Upper lobe of left lung (tissue), 6 donors: ENCODE data around the gene CYTL1. TPM values are rescaled to one million over a fixed set of nuclear protein-coding genes. Genes with fewer than 3 reads are reported as not detected.
A peak's percentile ranks its signal among the peaks of the same experiment; 100 is the strongest.

Experiments
- ATAC-seq, 2 donors: fragments of 200-7000 bp; cut with Tn5 transposase; one replicate each; pipeline ENCODE4 v1.9.1; 2022; ENCODE audit warnings: mild to moderate bottlenecking in 2 of 2, moderate library complexity in 2 of 2; ENCODE audit not compliant: low FRiP score in 2 of 2
- DNase-seq, 2 donors: peaks; one replicate each; pipeline ENCODE4 v3.0.0-alpha.2; 2019 to 2020
- H3K27ac ChIP-seq, 4 donors: fragments of 200-600 bp; sonication (generic); one replicate each; pipeline ENCODE4 v1.5.1; 2016 to 2019
- H3K27me3 ChIP-seq, 4 donors: fragments of 200-600 bp; sonication (generic); one replicate each; pipeline ENCODE4 v1.5.1; 2017 to 2019
- H3K36me3 ChIP-seq, 4 donors: fragments of 200-600 bp; sonication (generic); one replicate each; pipeline ENCODE4 v1.5.1; 2016 to 2019
- H3K4me1 ChIP-seq, 4 donors: fragments of 200-600 bp; sonication (generic); one replicate each; pipeline ENCODE4 v1.5.1; 2018 to 2019
- H3K4me3 ChIP-seq, 4 donors: fragments of 200-600 bp; sonication (generic); one replicate each; pipeline ENCODE4 v1.5.1; 2017 to 2019; ENCODE audit warnings: mild to moderate bottlenecking in 2 of 4, moderate library complexity in 1 of 4
- H3K9me3 ChIP-seq, 4 donors: fragments of 200-600 bp; sonication (generic); one replicate each; pipeline ENCODE4 v1.5.1; 2018 to 2019
- CTCF ChIP-seq, 6 experiments: fragments of 450-650 bp in 4 of 6; fragments of 200-600 bp in 2 of 6; sonication (generic) in 2 of 6; IDR thresholded peaks; one replicate each; pipeline ENCODE4 v1.5.1; 2016 to 2019; ENCODE audit warnings: antibody characterized with exemption in 6 of 6
- EP300 ChIP-seq, 4 donors: sonication (generic); formaldehyde crosslinking; IDR thresholded peaks; one replicate each; pipeline ENCODE4 v1.5.1; 2017; ENCODE audit warnings: antibody characterized with exemption in 4 of 4, control low read depth in 2 of 4
- POLR2A ChIP-seq, 4 donors: fragments of 450-650 bp; IDR thresholded peaks; one replicate each; pipeline ENCODE4 v1.5.1; 2016 to 2017; ENCODE audit warnings: antibody characterized with exemption in 4 of 4, mild to moderate bottlenecking in 2 of 4
- POLR2AphosphoS5 ChIP-seq, 2 donors: sonication (generic); formaldehyde crosslinking; IDR thresholded peaks; one replicate each; pipeline ENCODE4 v1.5.1; 2017; ENCODE audit warnings: antibody characterized with exemption in 2 of 2
- WGBS, 2 donors: methylation state at CpG; one replicate each; pipeline ENCODE4 v1.1.5; 2017 to 2018; 5-methylcytosine and 5-hydroxymethylcytosine counted together
- total RNA-seq, 6 donors: library from RNA; depleted of rRNA in 4 of 6; stranded (reverse); fragments of >200 nt in 4 of 6; gene quantifications; one replicate each; pipeline versions ENCODE4 v1.1.0 to v1.2.1, GENCODE V29; 2016 to 2021
- donor health status: DM: no; HTN: no; CAD: no; lungs with moderate emphysema.
- donor health status: DM: no; HTN: yes; CAD: no; lungs with severe emphysema.

CYTL1 gene
- total RNA-seq, 6 donors from 2014 or later = 0.61 to 3.1 (median 0.97) TPM; not detected in 3

DNA sequence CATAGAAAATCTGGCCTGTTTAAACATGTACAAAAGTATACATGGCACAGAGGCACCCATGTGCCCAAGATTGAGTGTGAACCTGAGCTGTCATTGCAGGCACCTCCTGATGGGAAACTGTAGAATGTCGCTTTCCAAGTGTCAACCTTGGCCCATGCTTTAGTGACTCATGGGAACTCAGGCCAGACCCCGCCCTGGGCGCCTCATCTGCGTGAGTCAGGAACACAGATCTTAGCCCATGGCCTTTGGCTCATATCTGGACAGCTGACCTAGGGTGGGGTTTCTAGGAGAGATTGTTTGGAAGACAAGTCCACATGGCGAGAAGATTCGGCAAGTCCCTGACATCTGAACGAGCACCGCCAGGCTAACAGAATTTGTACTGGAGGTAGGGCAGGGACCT lies 50.0 kb downstream of the CYTL1 start:
- DNase-seq (no peak), ATAC-seq (peak in 1 of 2 donors; percentile 96)
- H3K4me3 ChIP-seq = no peak overlapping the region
- H3K27ac ChIP-seq = no peak overlapping the region
- H3K4me1 ChIP-seq = no peaks in the 10 kb centered on the region
- no peaks in the 10 kb centered on the region for H3K27me3 ChIP-seq
- no peaks in the 10 kb centered on the region for H3K36me3 ChIP-seq
- H3K9me3 ChIP-seq = peaks cover 0 to under 1% (median 0%) of the 10 kb centered on the region in 4 donors
- no peak for TF ChIP-seq POLR2A (IDR thresholded peaks at IDR 0.05)
- no peak for TF ChIP-seq EP300 (IDR thresholded peaks at IDR 0.05)
- no peak for TF ChIP-seq CTCF (IDR thresholded peaks at IDR 0.05)
- no peak for TF ChIP-seq POLR2AphosphoS5 (IDR thresholded peaks at IDR 0.05)
- WGBS, 2 donors = 78 to 93% methylated on average over 7 to 8 of the region's 8 CpGs

DNA sequence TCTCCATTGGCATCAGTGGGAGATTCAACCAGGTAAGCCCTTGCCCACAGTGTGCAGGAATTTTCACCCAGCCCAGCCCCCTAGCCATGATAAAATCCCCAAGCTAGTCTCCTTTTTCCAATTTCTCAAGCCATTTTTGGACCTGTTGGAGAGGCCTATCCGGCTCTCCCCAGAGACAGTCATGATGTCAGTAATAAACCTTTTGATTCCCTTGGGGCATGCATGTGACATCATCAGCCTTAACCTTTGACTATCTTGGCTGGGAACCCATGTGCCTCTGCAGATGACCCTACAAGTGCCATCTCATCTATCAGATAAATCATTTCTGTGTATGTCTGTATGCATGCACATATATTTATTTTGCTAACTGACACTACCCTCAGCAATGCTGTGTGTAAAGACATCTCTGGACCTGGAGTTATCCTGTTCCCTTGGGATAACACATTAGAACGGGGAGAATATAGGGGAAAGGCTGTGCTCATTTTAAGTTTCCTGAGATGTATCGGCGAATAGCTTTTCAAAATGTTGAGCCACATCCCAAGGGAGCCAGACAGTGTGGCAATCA lies 51.0 kb downstream of the CYTL1 start:
- WGBS, 2 donors = 83 to 92% methylated on average over 4 of the region's 4 CpGs
- no peaks in the 10 kb centered on the region for H3K27me3 ChIP-seq
- TF ChIP-seq EP300 (IDR thresholded peaks at IDR 0.05) (no peak), CTCF (IDR thresholded peaks at IDR 0.05) (no peak), POLR2A (IDR thresholded peaks at IDR 0.05) (no peak)

More for the DNA sequence above, 51.0 kb downstream of the CYTL1 start:
- Histone ChIP-seq H3K36me3 (no peaks in the 10 kb centered on the region), H3K27ac (no peak overlapping the region), H3K4me1 (no peaks in the 10 kb centered on the region), H3K4me3 (no peak overlapping the region), H3K9me3 (peaks cover 0 to 7% (median 6%) of the 10 kb centered on the region in 4 donors)
- DNase-seq = no peak
- ATAC-seq = no peak

Other genes with a start within 250 kb of the CYTL1 start
- 10 to 100 TPM in 1 of 6 donors, 1 to 10 TPM in 4, not detected in 1; 1.1 to 16.8 (median 1.8) TPM for gene MSX1, start 159.8 kb downstream of the CYTL1 start, total RNA-seq
- gene STK32B, start 32.0 kb upstream of the CYTL1 start, total RNA-seq = 1 to 10 TPM in 3 of 6 donors, under 1 TPM in 3; 0.22 to 3.4 (median 1.0) TPM